ENCODE measurements around the gene SMU1.

- TF ChIP-seq CTCF (IDR thresholded peaks at IDR 0.05) (no peak), POLR2A (IDR thresholded peaks at IDR 0.05) (no peak)
These were observed 27.9 kb upstream of the SMU1 start for GRCh38 chr9:33104401-33104800.
